Endothelial cell of umbilical vein (primary cell): ENCODE measurements around the gene MRGPRF. TPM values are rescaled to one million over a fixed set of nuclear protein-coding genes. Genes with fewer than 3 reads are reported as not detected.

Source experiments
- BruUV-seq: library from RNA; stranded (reverse); fragments of 400-500 nt; replicated peaks from 2 replicates; lab custom pipeline; 2021; lab: Mats Ljungman, UMichigan
- CTCF ChIA-PET: fragments of 300-600, 350-600 bp; sonication (Branson Sonifier 250); formaldehyde crosslinking; loops from one replicate; lab custom pipeline; 2021; ENCODE audit warnings: antibody characterized with exemption, inconsistent platforms; lab: Charles Lee
- POLR2A ChIA-PET: fragments of 300-600, 350-600 bp; sonication (Branson Sonifier 250); formaldehyde crosslinking; loops from one replicate; lab custom pipeline; 2021; ENCODE audit warnings: antibody characterized with exemption, inconsistent platforms; lab: Charles Lee
- DNase-seq: peaks from one replicate; pipeline ENCODE4 v3.0.0-alpha.2; 2011; ENCODE audit warnings: low read depth, low spot score
- FAIRE-seq: peaks from 2 replicates; lab custom pipeline; 2011; peaks lifted over from hg19 to GRCh38; lab: Jason Lieb, UNC
- H2AFZ ChIP-seq: 2 replicates; pipeline ENCODE4 v1.6.0; 2012; ENCODE audit warnings: low read depth, low read length, control low read depth, inconsistent platforms
- H3K27ac ChIP-seq: 2 replicates; pipeline ENCODE4 v1.5.1; 2011; ENCODE audit warnings: low read depth, mild to moderate bottlenecking, control low read depth, low read length, moderate library complexity; ENCODE audit not compliant: insufficient read depth
- H3K27me3 ChIP-seq, 2 experiments: 2 replicates each; pipeline versions ENCODE4 v1.6.0 to v1.6.1; 2011; ENCODE audit warnings: low read length in 2 of 2, mixed read lengths in 1 of 2; ENCODE audit not compliant: control insufficient read depth in 2 of 2, insufficient read depth in 2 of 2
- H3K36me3 ChIP-seq, 2 experiments: 2 replicates in 1 of 2; 3 replicates in 1 of 2; pipeline ENCODE4 v1.5.1; 2011; ENCODE audit warnings: low read length in 2 of 2, mild to moderate bottlenecking in 1 of 2, moderate library complexity in 1 of 2; ENCODE audit not compliant: control insufficient read depth in 2 of 2, insufficient read depth in 2 of 2; ENCODE audit errors: extremely low read depth in 1 of 2
- H3K4me1 ChIP-seq: 3 replicates; pipeline ENCODE4 v1.5.1; 2011; ENCODE audit warnings: mild to moderate bottlenecking, low read length; ENCODE audit not compliant: control insufficient read depth, insufficient read depth; ENCODE audit errors: extremely low read depth
- H3K4me2 ChIP-seq: 2 replicates; pipeline ENCODE4 v1.6.1; 2011; ENCODE audit warnings: low read length, control low read depth, mixed read lengths; ENCODE audit not compliant: insufficient read depth
- H3K4me3 ChIP-seq, 3 experiments: fragments of 200-600 bp in 1 of 3; sonication (generic), shearing (Covaris generic) in 1 of 3; replicated peaks in 1 of 3; 2 replicates each; pipeline ENCODE4 v1.5.1; 2011 to 2016; ENCODE audit warnings: control low read depth in 3 of 3, low read length in 3 of 3, mild to moderate bottlenecking in 2 of 3, inconsistent platforms in 1 of 3, low read depth in 1 of 3, moderate library complexity in 1 of 3; ENCODE audit not compliant: insufficient read depth in 1 of 3
- H3K79me2 ChIP-seq: 2 replicates; pipeline ENCODE4 v1.6.0; 2012; ENCODE audit warnings: low read length, inconsistent platforms; ENCODE audit not compliant: control insufficient read depth, insufficient read depth
- H3K9ac ChIP-seq: replicated peaks from 2 replicates; pipeline ENCODE3; 2011; ENCODE audit warnings: low read length, control low read depth; ENCODE audit not compliant: insufficient read depth; ENCODE audit errors: extremely low read depth
- H3K9me1 ChIP-seq: replicated peaks from 3 replicates; pipeline ENCODE4 v1.6.0; 2011; ENCODE audit warnings: mild to moderate bottlenecking, low read length; ENCODE audit not compliant: control insufficient read depth, insufficient read depth; ENCODE audit errors: extremely low read depth
- H3K9me3 ChIP-seq: replicated peaks from 2 replicates; pipeline ENCODE4 v1.5.1; 2012; ENCODE audit warnings: low read length, inconsistent platforms; ENCODE audit not compliant: control insufficient read depth, insufficient read depth
- H4K20me1 ChIP-seq: replicated peaks from 2 replicates; pipeline ENCODE3; 2011; ENCODE audit warnings: mild to moderate bottlenecking, low read length; ENCODE audit not compliant: control insufficient read depth, insufficient read depth; ENCODE audit errors: extremely low read depth
- CTCF ChIP-seq, 2 donors: IDR thresholded peaks; 1 replicate in 1 of 2; 2 replicates in 1 of 2; pipeline ENCODE4 v1.5.1; 2011; ENCODE audit warnings: low read length in 2 of 2, mild to moderate bottlenecking in 2 of 2, moderate library complexity in 2 of 2, control low read depth in 1 of 2, inconsistent platforms in 1 of 2, low read depth in 1 of 2; ENCODE audit not compliant: insufficient read depth in 1 of 2; ENCODE audit errors: extremely low read depth in 1 of 2
- EZH2 ChIP-seq: IDR thresholded peaks from 2 replicates; pipeline ENCODE4 v1.6.1; 2012; ENCODE audit warnings: borderline replicate concordance, low read depth, mild to moderate bottlenecking, moderate library complexity, low read length, inconsistent platforms; ENCODE audit not compliant: severe bottlenecking
- FOS ChIP-seq: IDR thresholded peaks from 2 replicates; pipeline ENCODE4 v1.6.1; 2011; ENCODE audit warnings: mild to moderate bottlenecking, low read length, moderate library complexity, borderline replicate concordance; ENCODE audit not compliant: insufficient read depth
- GATA2 ChIP-seq: IDR thresholded peaks from 2 replicates; pipeline ENCODE4 v1.7.0; 2011; ENCODE audit warnings: low read depth, mild to moderate bottlenecking, moderate library complexity, mixed read lengths, low read length; ENCODE audit not compliant: insufficient read length, insufficient read depth
- JUN ChIP-seq: IDR thresholded peaks from 2 replicates; pipeline ENCODE4 v1.6.1; 2011; ENCODE audit warnings: borderline replicate concordance, low read depth; ENCODE audit not compliant: insufficient read length, insufficient read depth
- MAX ChIP-seq: IDR thresholded peaks from 2 replicates; pipeline ENCODE4 v1.6.1; 2011; ENCODE audit not compliant: insufficient read depth, insufficient read length
- MYC ChIP-seq: IDR thresholded peaks from one replicate; pipeline ENCODE4 v1.6.1; 2011; ENCODE audit warnings: mild to moderate bottlenecking, low read depth, low read length
- POLR2A ChIP-seq: IDR thresholded peaks from 2 replicates; pipeline ENCODE4 v1.6.1; 2012; ENCODE audit warnings: low read depth, mild to moderate bottlenecking, control low read depth, low read length
- POLR2AphosphoS5 ChIP-seq: IDR thresholded peaks from 2 replicates; pipeline ENCODE4 v1.6.1; 2012; ENCODE audit warnings: low read depth, mild to moderate bottlenecking, control low read depth, low read length, moderate library complexity; ENCODE audit not compliant: insufficient read depth
- dilution Hi-C: fragments of 300-500 bp; cut with MboI; formaldehyde crosslinking; loops from one replicate; pipeline ENCODE4 v1.15.0; 2019; ENCODE audit warnings: low sequenced_read_pairs; ENCODE audit not compliant: extremely low pct_ligation_motif_present
- intact Hi-C: fragments of 100-400 bp; cut with micrococcal nuclease; formaldehyde crosslinking; loops from one replicate; pipeline ENCODE4 v1.10.0; 2022
- polyA plus RNA-seq, 4 experiments: library from polyadenylated mRNA; depleted of rRNA in 3 of 4; stranded (reverse) in 3 of 4; unstranded in 1 of 4; fragments of >200 nt; gene quantifications; 2 replicates each; pipeline versions ENCODE4 v1.2.1 to v1.2.3, GENCODE V29; 2011 to 2012; ENCODE audit warnings: missing spikeins in 1 of 4
- total RNA-seq: library from RNA; stranded (reverse); gene quantifications from 2 replicates; pipeline ENCODE4 v1.2.3, GENCODE V29; 2021

MRGPRF gene
- total and polyA plus RNA-seq, 2 donors (not counting 3 experiments of a cell fraction or from before 2014, with no cell fraction given): not detected

GRCh38 chr11:68994894-68995285 is 18.2 kb downstream of the MRGPRF start:
- no peak overlapping the region for H3K4me3 ChIP-seq
- no peaks in the 10 kb centered on the region for H3K27me3 ChIP-seq
- no peaks in the 10 kb centered on the region for H3K79me2 ChIP-seq
- dilution Hi-C loops (no loop called here), intact Hi-C loops (no loop called here)
- no peak for DNase-seq
- H3K27ac ChIP-seq: no peak overlapping the region
- BruUV-seq: no TSS peak
- H4K20me1 ChIP-seq: no peaks in the 10 kb centered on the region
- FAIRE-seq: no peak
- H3K4me2 ChIP-seq: no peak overlapping the region
- POLR2A ChIA-PET: no interaction called here
- no peaks in the 10 kb centered on the region for H3K9me1 ChIP-seq
- CTCF ChIA-PET: interaction anchor here (0.7 to 1.5 kb wide), 2 partner anchors 9 to 26 kb away, joined by 3 read pairs; no protein-coding TSS in a partner anchor
- no peaks in the 10 kb centered on the region for H3K4me1 ChIP-seq
- H3K9me3 ChIP-seq: no peaks in the 10 kb centered on the region
- H2AFZ ChIP-seq: no peak overlapping the region
- no peak overlapping the region for H3K9ac ChIP-seq
- TF ChIP-seq GATA2 (no peak), FOS (no peak), EZH2 (no peak), CTCF (IDR thresholded peaks at IDR 0.05; ENCODE audit: extremely low read depth in 1 of 2, insufficient read depth in 1 of 2, low read depth in 1 of 2, low read length in 2 of 2) (no peak), POLR2A (no peak), POLR2AphosphoS5 (no peak), MAX (no peak), MYC (no peak), JUN (no peak)
- no peaks in the 10 kb centered on the region for H3K36me3 ChIP-seq
